ENCODE data around the gene CEP89. TPM values are rescaled to one million over a fixed set of nuclear protein-coding genes. Genes with fewer than 3 reads are reported as not detected.

CEP89 gene
- total and polyA plus RNA-seq, 2 of the 4 experiments (the other 2 are of a cell fraction) = 7.2 to 17.4 TPM

DNA sequence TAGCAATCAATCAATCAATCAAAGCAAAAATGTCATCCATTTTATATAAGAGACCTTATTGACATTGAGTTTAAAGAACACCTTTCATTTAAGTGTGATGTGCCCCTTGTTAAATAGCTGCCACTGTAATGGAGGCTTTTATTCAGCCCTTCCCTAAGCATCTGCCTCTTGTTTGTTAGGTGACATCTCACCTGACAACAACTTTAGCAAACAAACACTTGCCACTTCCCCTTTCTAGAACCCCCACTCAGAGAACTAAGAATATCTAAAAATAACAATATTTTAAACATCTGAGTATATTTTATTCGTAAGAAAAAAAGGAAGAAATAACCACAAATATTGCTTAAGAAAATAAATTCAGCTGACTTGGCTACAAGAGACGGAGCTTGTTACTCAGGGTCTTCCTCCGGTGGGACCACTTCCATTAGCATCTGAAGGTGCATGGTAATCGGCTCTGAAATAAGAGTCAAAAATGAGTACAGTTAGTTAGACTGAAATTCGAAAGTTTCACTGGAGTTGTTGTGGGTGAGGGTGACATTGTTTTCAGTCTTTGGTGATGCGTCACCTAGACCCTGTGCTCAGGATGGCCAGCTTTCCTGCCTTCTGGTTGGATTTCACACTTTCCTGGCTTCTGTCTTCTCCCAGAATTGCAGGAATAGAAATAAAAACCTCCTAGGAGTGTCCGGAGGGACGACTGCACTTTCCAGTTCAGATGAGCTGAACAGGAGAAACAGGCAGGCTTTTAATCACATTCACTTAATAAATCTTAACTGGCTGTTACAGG, 141.3 kb downstream of the CEP89 start:
- no peaks in the 10 kb centered on the region for H3K36me3 ChIP-seq (ENCODE audit: control insufficient read depth, insufficient read depth, low read length)
- ChIA-PET POLR2A (ENCODE audit: unreplicated experiment) (no interaction called here), CTCF (no interaction called here)
- no peak overlapping the region for H3K9ac ChIP-seq (ENCODE audit: low read depth, low read length)
- H3K9me3 ChIP-seq (ENCODE audit: control insufficient read depth, insufficient read depth, low read length) = no peaks in the 10 kb centered on the region
- no peak overlapping the region for H3K4ac ChIP-seq (ENCODE audit: low read depth, low read length)
- BruUV-seq (replicated peaks) = no TSS peak
- no peak overlapping the region for H2BK5ac ChIP-seq (ENCODE audit: low read depth, low read length, poor library complexity, severe bottlenecking)
- no peak overlapping the region for H3K18ac ChIP-seq (ENCODE audit: low read depth, low read length)
- H4K91ac ChIP-seq (ENCODE audit: insufficient read depth, low read depth, low read length) = no peak overlapping the region
- intact Hi-C loops (cut with micrococcal nuclease) = no loop called here
- H4K20me1 ChIP-seq (ENCODE audit: insufficient read depth, low read length) = no peaks in the 10 kb centered on the region
- TF ChIP-seq RFX5 (IDR thresholded peaks at IDR 0.05; ENCODE audit: low read depth, low read length) (no peak), CHD1 (IDR thresholded peaks at IDR 0.05; ENCODE audit: low read depth, low read length) (no peak), MAZ (IDR thresholded peaks at IDR 0.05; ENCODE audit: borderline replicate concordance, low read depth, low read length) (no peak), SMC3 (IDR thresholded peaks at IDR 0.05; ENCODE audit: low read depth, low read length) (no peak), MAFK (IDR thresholded peaks at IDR 0.05; ENCODE audit: low read depth, low read length) (no peak), POLR2A (IDR thresholded peaks at IDR 0.05; ENCODE audit: low read depth, low read length) (no peak), RAD21 (IDR thresholded peaks at IDR 0.05; ENCODE audit: low read length) (no peak)
- TF ChIP-seq, protein P1, sequence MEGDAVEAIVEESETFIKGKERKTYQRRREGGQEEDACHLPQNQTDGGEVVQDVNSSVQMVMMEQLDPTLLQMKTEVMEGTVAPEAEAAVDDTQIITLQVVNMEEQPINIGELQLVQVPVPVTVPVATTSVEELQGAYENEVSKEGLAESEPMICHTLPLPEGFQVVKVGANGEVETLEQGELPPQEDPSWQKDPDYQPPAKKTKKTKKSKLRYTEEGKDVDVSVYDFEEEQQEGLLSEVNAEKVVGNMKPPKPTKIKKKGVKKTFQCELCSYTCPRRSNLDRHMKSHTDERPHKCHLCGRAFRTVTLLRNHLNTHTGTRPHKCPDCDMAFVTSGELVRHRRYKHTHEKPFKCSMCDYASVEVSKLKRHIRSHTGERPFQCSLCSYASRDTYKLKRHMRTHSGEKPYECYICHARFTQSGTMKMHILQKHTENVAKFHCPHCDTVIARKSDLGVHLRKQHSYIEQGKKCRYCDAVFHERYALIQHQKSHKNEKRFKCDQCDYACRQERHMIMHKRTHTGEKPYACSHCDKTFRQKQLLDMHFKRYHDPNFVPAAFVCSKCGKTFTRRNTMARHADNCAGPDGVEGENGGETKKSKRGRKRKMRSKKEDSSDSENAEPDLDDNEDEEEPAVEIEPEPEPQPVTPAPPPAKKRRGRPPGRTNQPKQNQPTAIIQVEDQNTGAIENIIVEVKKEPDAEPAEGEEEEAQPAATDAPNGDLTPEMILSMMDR (conservative IDR thresholded peaks at IDR 0.05; ENCODE audit: low read depth, low read length) = no peak
- H3K14ac ChIP-seq (replicated peaks; ENCODE audit: low read depth, low read length) = no peak overlapping the region
- peaks cover 3% of the 10 kb centered on the region; the same call in 1 of the 2 replicates for H3K27me3 ChIP-seq (ENCODE audit: control insufficient read depth, insufficient read depth, low read length)
- no peak overlapping the region for H3K23ac ChIP-seq (ENCODE audit: low read depth, low read length)
- H3K79me1 ChIP-seq (ENCODE audit: low read depth in 1 of 2, low read length in 2 of 2) = no peaks in the 10 kb centered on the region
- H3K9me1 ChIP-seq (ENCODE audit: insufficient read depth, low read length) = no peaks in the 10 kb centered on the region
- no peak overlapping the region for H3K4me3 ChIP-seq (ENCODE audit: insufficient read depth, low read depth, low read length)
- 0 out of 2 replicates have a peak overlapping the region, but pooled peaks have one; percentile 10 for H3K4me2 ChIP-seq (ENCODE audit: low read depth, low read length)
- H4K5ac ChIP-seq (ENCODE audit: low read depth, low read length) = no peak overlapping the region
- H2AK5ac ChIP-seq (ENCODE audit: low read depth, low read length) = no peak overlapping the region
- 87% methylated on average over 3 of the region's 8 CpGs; no CpG with 5 or more reads in 1 of the 2 experiments for WGBS, 2 experiments (ENCODE audit: extremely low coverage in 2 of 2, insufficient read length in 1 of 2)
- no peak overlapping the region for H2BK15ac ChIP-seq (ENCODE audit: low read depth, low read length)
- no peak overlapping the region for H2AFZ ChIP-seq (replicated peaks; ENCODE audit: low read length, poor library complexity)
- ATAC-seq (ENCODE audit: low read depth) = peak; percentile 81
- H2BK20ac ChIP-seq (ENCODE audit: low read depth, low read length) = no peak overlapping the region
- no peak overlapping the region for H3K56ac ChIP-seq (ENCODE audit: extremely low read depth, insufficient read depth, low read length)
- in situ Hi-C loops (cut with MboI; ENCODE audit: low sequenced_read_pairs) = no loop called here
- no peak overlapping the region for H2BK120ac ChIP-seq (ENCODE audit: low read depth, low read length)
- H3K4me1 ChIP-seq (ENCODE audit: control insufficient read depth, insufficient read depth, low read length) = no peaks in the 10 kb centered on the region
- DNase-seq = peak; percentile 55
- no peak overlapping the region for H3K27ac ChIP-seq (ENCODE audit: insufficient read depth, low read length)
- no peak overlapping the region for H2AK9ac ChIP-seq (replicated peaks; ENCODE audit: low read depth, low read length, poor library complexity)
- dilution Hi-C loops (cut with HindIII; ENCODE audit: low sequenced_read_pairs, unreplicated experiment) = no loop called here
- H4K8ac ChIP-seq (ENCODE audit: low read depth in 2 of 2, low read length in 2 of 2) = no peak overlapping the region

Measured in IMR-90 (cell line).